Right lobe of liver (tissue), 6 donors: ENCODE measurements around the gene IL23R. TPM values are rescaled to one million over a fixed set of nuclear protein-coding genes. Genes with fewer than 3 reads are reported as not detected.

Experiments
- ATAC-seq, 4 donors: fragments of 200-7000 bp; cut with Tn5 transposase; one replicate each; pipeline ENCODE4 v1.9.1; 2020; ENCODE audit warnings: mild to moderate bottlenecking in 4 of 4, moderate library complexity in 4 of 4
- DNase-seq, 3 donors: peaks; one replicate each; pipeline ENCODE4 v3.0.0-alpha.2; 2020
- H3K27ac ChIP-seq, 3 donors: fragments of 200-600 bp; one replicate each; pipeline ENCODE4 v1.8.0; 2022
- H3K27me3 ChIP-seq, 2 donors: fragments of 200-600 bp; one replicate each; pipeline ENCODE4 v1.8.0; 2022
- H3K36me3 ChIP-seq, 4 donors: fragments of 200-600 bp; sonication (generic) in 1 of 4; one replicate each; pipeline versions ENCODE4 v1.5.1 to v1.8.0; 2017 to 2022; ENCODE audit warnings: control low read depth in 1 of 4
- H3K4me1 ChIP-seq, 4 donors: fragments of 200-600 bp; sonication (generic) in 1 of 4; one replicate each; pipeline versions ENCODE4 v1.5.1 to v1.8.0; 2017 to 2022; ENCODE audit warnings: control low read depth in 1 of 4
- H3K4me3 ChIP-seq, 3 donors: fragments of 200-600 bp; one replicate each; pipeline ENCODE4 v1.8.0; 2022
- H3K9me3 ChIP-seq, 4 donors: fragments of 200-600 bp; sonication (generic) in 1 of 4; one replicate each; pipeline versions ENCODE4 v1.5.1 to v1.8.0; 2017 to 2022; ENCODE audit warnings: control low read depth in 1 of 4
- CTCF ChIP-seq, 4 donors: fragments of 200-600 bp in 3 of 4; fragments of 450-650 bp in 1 of 4; IDR thresholded peaks; one replicate each; pipeline versions ENCODE4 v1.5.1 to v1.8.0; 2016 to 2022; ENCODE audit warnings: antibody characterized with exemption in 4 of 4, mild to moderate bottlenecking in 2 of 4
- POLR2A ChIP-seq: fragments of 450-650 bp; IDR thresholded peaks from one replicate; pipeline ENCODE4 v1.6.1; 2017; ENCODE audit warnings: antibody characterized with exemption, mild to moderate bottlenecking
- WGBS: methylation state at CpG from one replicate; pipeline ENCODE4 v1.1.6; 2018; ENCODE audit warnings: low coverage, low lambda C conversion rate; ENCODE audit not compliant: insufficient coverage; ENCODE audit errors: missing lambda C conversion rate; 5-methylcytosine and 5-hydroxymethylcytosine counted together
- intact Hi-C, 2 donors: fragments of 100-400 bp; cut with DNase I; formaldehyde crosslinking; loops; one replicate each; pipeline versions ENCODE4 v1.11.2 to v1.14.1; 2022
- total RNA-seq, 6 experiments: library from RNA; depleted of rRNA in 2 of 6; stranded (reverse); fragments of >200 nt in 2 of 6; fragmentation: NEBNext Ultra II Directional in 3 of 6; extraction: Animal tissue kit (Norgen Biotek cat#: 25700) in 3 of 6; gene quantifications; one replicate each; pipeline versions ENCODE4 v1.1.0 to v1.2.4, GENCODE V29; 2016 to 2023
- donor health status: DM: no; HTN: yes; CAD: no.
- donor health status: DM: no; HTN: no; CAD: no.
- donor health status: DM: no; HTN: no; CAD: no.
- donor health status: DM: no; HTN: yes; CAD: no.
- donor health status: DM: no; HTN: yes; CAD: no.

IL23R gene
- total RNA-seq, 6 experiments from 2014 or later: 0.12 TPM; not detected in 5

GRCh38 chr1:67192902-67193301 is 26.6 kb downstream of the IL23R start:
- ATAC-seq (no peak), DNase-seq (no peak)
- Histone ChIP-seq H3K36me3 (no peaks in the 10 kb centered on the region), H3K27ac (no peak overlapping the region), H3K4me1 (no peaks in the 10 kb centered on the region), H3K27me3 (no peaks in the 10 kb centered on the region), H3K9me3 (no peaks in the 10 kb centered on the region), H3K4me3 (no peak overlapping the region)
- TF ChIP-seq CTCF (IDR thresholded peaks at IDR 0.05): no peak
- TF ChIP-seq POLR2A: no peak
- 93% methylated on average over 1 of the region's 1 CpG for WGBS
- intact Hi-C loops: no loop called here

- Histone ChIP-seq H3K27ac (no peak overlapping the region), H3K4me1 (no peaks in the 10 kb centered on the region), H3K36me3 (no peaks in the 10 kb centered on the region), H3K4me3 (no peak overlapping the region), H3K9me3 (no peaks in the 10 kb centered on the region), H3K27me3 (no peaks in the 10 kb centered on the region)
- intact Hi-C loops: no loop called here
- no peak for TF ChIP-seq POLR2A
- 54% methylated on average over 3 of the region's 3 CpGs for WGBS
- ATAC-seq (no peak), DNase-seq (no peak)
Measured at GRCh38 chr1:67193704-67194103, 27.4 kb downstream of the IL23R start.

DNA sequence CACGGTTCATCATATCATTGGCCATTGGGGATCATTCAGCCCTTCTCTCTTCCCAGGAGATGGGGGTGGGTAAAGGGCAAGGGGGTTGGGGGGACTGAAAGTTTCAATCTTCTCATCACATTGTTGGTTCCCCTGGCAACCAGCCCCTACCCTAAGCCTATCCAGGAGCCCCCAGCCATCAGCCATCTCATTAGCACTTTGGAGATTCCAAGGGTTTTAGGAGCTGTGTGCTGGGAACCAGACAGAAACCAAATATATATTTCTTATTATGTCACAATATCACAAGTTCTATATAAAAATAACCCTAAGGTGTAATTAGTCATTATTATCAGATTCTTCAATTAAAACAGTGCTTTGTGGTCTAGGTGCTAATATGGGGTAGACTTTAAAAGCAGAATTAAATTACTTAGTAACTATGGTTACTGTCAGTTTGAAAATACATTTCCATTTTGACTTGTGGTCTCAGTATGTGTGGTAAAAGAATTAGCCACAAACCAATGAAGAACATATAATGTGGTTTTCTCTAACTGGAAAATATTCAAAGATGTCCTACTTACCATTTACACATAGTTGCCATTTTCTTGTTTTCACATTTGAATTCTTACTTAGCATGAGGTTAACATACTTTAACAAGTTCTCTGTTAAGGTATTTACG is 28.1 kb downstream of the IL23R start:
- H3K9me3 ChIP-seq: no peaks in the 10 kb centered on the region
- no peak overlapping the region for H3K27ac ChIP-seq
- H3K27me3 ChIP-seq: no peaks in the 10 kb centered on the region
- TF ChIP-seq POLR2A (no peak), CTCF (IDR thresholded peaks at IDR 0.05) (no peak)
- no peak for ATAC-seq
- 58% methylated on average over 2 of the region's 2 CpGs for WGBS
- DNase-seq: no peak
- intact Hi-C loops: no loop called here
- H3K4me1 ChIP-seq: no peaks in the 10 kb centered on the region
- H3K36me3 ChIP-seq: no peaks in the 10 kb centered on the region
- H3K4me3 ChIP-seq: no peak overlapping the region

- ATAC-seq (no peak), DNase-seq (no peak)
- H3K27me3 ChIP-seq: no peaks in the 10 kb centered on the region
- no peaks in the 10 kb centered on the region for H3K36me3 ChIP-seq
- WGBS: 92% methylated on average over 3 of the region's 3 CpGs
- H3K4me3 ChIP-seq: no peak overlapping the region
- intact Hi-C loops: no loop called here
- TF ChIP-seq POLR2A: no peak
- TF ChIP-seq CTCF (IDR thresholded peaks at IDR 0.05): no peak
- no peaks in the 10 kb centered on the region for H3K4me1 ChIP-seq
- H3K27ac ChIP-seq: no peak overlapping the region
- no peaks in the 10 kb centered on the region for H3K9me3 ChIP-seq
Measured at GRCh38 chr1:67200755-67201154, 34.5 kb downstream of the IL23R start.

GRCh38 chr1:67201891-67202290 is 35.6 kb downstream of the IL23R start:
- WGBS: 75% methylated on average over 1 of the region's 1 CpG
- intact Hi-C loops: no loop called here

More at GRCh38 chr1:67201891-67202290, 35.6 kb downstream of the IL23R start:
- H3K4me1 ChIP-seq: no peaks in the 10 kb centered on the region
- DNase-seq (no peak), ATAC-seq (no peak)
- H3K27me3 ChIP-seq: no peaks in the 10 kb centered on the region
- H3K27ac ChIP-seq: no peak overlapping the region
- no peaks in the 10 kb centered on the region for H3K36me3 ChIP-seq
- no peaks in the 10 kb centered on the region for H3K9me3 ChIP-seq
- TF ChIP-seq CTCF (IDR thresholded peaks at IDR 0.05) (no peak), POLR2A (no peak)
- H3K4me3 ChIP-seq: no peak overlapping the region
